Activated CD8-positive, alpha-beta T cell treated with anti-CD3 and anti-CD28 coated beads, Interleukin-2, amount 10 ng/mL, durations not matched to agents 7 days and 5 days (primary cell): ENCODE measurements around the gene MRPS35. TPM values are rescaled to one million over a fixed set of nuclear protein-coding genes. Genes with fewer than 3 reads are reported as not detected.

Source experiments
- ATAC-seq: fragments of 150-1000 bp; cut with Tn5 transposase; one replicate; pipeline ENCODE4 v1.10.0; 2021; ENCODE audit warnings: moderate library complexity
- CTCF ChIA-PET: fragments of 350-600 bp; sonication (Branson Sonifier 250); formaldehyde crosslinking; loops from one replicate; lab custom pipeline; 2021; ENCODE audit warnings: antibody characterized with exemption; lab: Charles Lee
- POLR2A ChIA-PET: fragments of 350-600 bp; sonication (Branson Sonifier 250); formaldehyde crosslinking; loops from one replicate; lab custom pipeline; 2021; ENCODE audit warnings: antibody characterized with exemption; lab: Charles Lee
- DNase-seq: peaks from one replicate; pipeline ENCODE4 v3.0.0-alpha.2; 2020
- H3K27ac Mint-ChIP-seq: one replicate; pipeline ENCODE4 v1.8.0; 2021; ENCODE audit warnings: mild to moderate bottlenecking, mixed read lengths
- H3K27me3 Mint-ChIP-seq: one replicate; pipeline ENCODE4 v1.8.0; 2021; ENCODE audit warnings: low read depth, mixed read lengths
- H3K36me3 Mint-ChIP-seq: one replicate; pipeline ENCODE4 v1.8.0; 2021; ENCODE audit warnings: low read depth, mixed read lengths
- H3K4me1 Mint-ChIP-seq: one replicate; pipeline ENCODE4 v1.8.0; 2021; ENCODE audit warnings: low read depth, mixed read lengths
- H3K4me3 Mint-ChIP-seq: one replicate; pipeline ENCODE4 v1.8.0; 2021; ENCODE audit warnings: mild to moderate bottlenecking, mixed read lengths
- H3K9me3 Mint-ChIP-seq: one replicate; pipeline ENCODE4 v1.8.0; 2022; ENCODE audit warnings: mixed read lengths; ENCODE audit not compliant: insufficient read depth
- total RNA-seq, 2 experiments: library from RNA; stranded (reverse); gene quantifications; one replicate each; pipeline ENCODE4 v1.2.3, GENCODE V29; 2021

The MRPS35 gene
- 10 to 100 TPM; 39.1 to 40.0 TPM for total RNA-seq

GRCh38 chr12:27710592-27711316 is at the start of gene MRPS35:
Gene MRPS35, plus strand, starts transcription at chr12:27710832. Its CDS starts 12 bp downstream, at chr12:27710844.
- Mint-ChIP-seq H3K4me1 (peaks cover 23% of the 10 kb centered on the region), H3K4me3 (peak within 1 kb of the TSS; percentile 91), H3K27ac (peak within 1 kb of the TSS; percentile 95), H3K36me3 (peaks cover 22% of the 10 kb centered on the region), H3K27me3 (peaks cover 16% of the 10 kb centered on the region), H3K9me3 (no peaks in the 10 kb centered on the region)
- DNase-seq (peak; percentile 93), ATAC-seq (peak; percentile 97)
- ChIA-PET POLR2A (no interaction called here), CTCF (interaction anchor here (1.0 to 1.2 kb wide), 2 partner anchors 22 to 58 kb away, joined by 3 to 5 read pairs; no protein-coding TSS in a partner anchor)

GRCh38 chr12:27665704-27666103 is 44.9 kb upstream of the MRPS35 start:
- DNase-seq (no peak), ATAC-seq (no peak)
- no peaks in the 10 kb centered on the region for H3K27me3 Mint-ChIP-seq
- H3K4me1 Mint-ChIP-seq = peaks cover 9% of the 10 kb centered on the region
- no peak overlapping the region for H3K4me3 Mint-ChIP-seq
- ChIA-PET POLR2A (no interaction called here), CTCF (interaction anchor here (1.2 kb wide), 1 partner anchor 14 kb away, joined by 3 read pairs; no protein-coding TSS in a partner anchor)
- H3K9me3 Mint-ChIP-seq = no peaks in the 10 kb centered on the region
- H3K36me3 Mint-ChIP-seq = peaks cover 5% of the 10 kb centered on the region
- no peak overlapping the region for H3K27ac Mint-ChIP-seq

GRCh38 chr12:27666510-27666909 is 44.1 kb upstream of the MRPS35 start:
- H3K4me3 Mint-ChIP-seq = no peak overlapping the region
- no peak for ATAC-seq
- ChIA-PET CTCF (interaction anchor here (1.2 kb wide), 1 partner anchor 15 kb away, joined by 3 read pairs; no protein-coding TSS in a partner anchor), POLR2A (interaction anchor here (0.6 kb wide), 1 partner anchor 155 kb away, joined by 3 read pairs; no protein-coding TSS in a partner anchor)
- DNase-seq = no peak
- peaks cover 2% of the 10 kb centered on the region for H3K36me3 Mint-ChIP-seq
- H3K27ac Mint-ChIP-seq = no peak overlapping the region
- H3K4me1 Mint-ChIP-seq = peaks cover 4% of the 10 kb centered on the region
- no peaks in the 10 kb centered on the region for H3K9me3 Mint-ChIP-seq
- H3K27me3 Mint-ChIP-seq = no peaks in the 10 kb centered on the region

GRCh38 chr12:27667540-27667939 is 43.1 kb upstream of the MRPS35 start:
- Mint-ChIP-seq H3K4me1 (no peaks in the 10 kb centered on the region), H3K4me3 (no peak overlapping the region), H3K27me3 (no peaks in the 10 kb centered on the region), H3K27ac (no peak overlapping the region), H3K36me3 (no peaks in the 10 kb centered on the region), H3K9me3 (no peaks in the 10 kb centered on the region)
- no peak for ATAC-seq
- no peak for DNase-seq
- ChIA-PET POLR2A (interaction anchor here (0.6 kb wide), 1 partner anchor 106 kb away, joined by 4 read pairs; no protein-coding TSS in a partner anchor), CTCF (no interaction called here)

- ChIA-PET POLR2A (no interaction called here), CTCF (no interaction called here)
- Mint-ChIP-seq H3K4me3 (no peak overlapping the region), H3K4me1 (no peaks in the 10 kb centered on the region), H3K27me3 (no peaks in the 10 kb centered on the region), H3K9me3 (no peaks in the 10 kb centered on the region), H3K36me3 (no peaks in the 10 kb centered on the region), H3K27ac (no peak overlapping the region)
- ATAC-seq (no peak), DNase-seq (no peak)
Measured at GRCh38 chr12:27672051-27672450, 38.6 kb upstream of the MRPS35 start.

GRCh38 chr12:27672643-27673042 is 38.0 kb upstream of the MRPS35 start:
- ChIA-PET CTCF (no interaction called here), POLR2A (no interaction called here)
- no peak for ATAC-seq
- DNase-seq = no peak
- no peaks in the 10 kb centered on the region for H3K4me1 Mint-ChIP-seq
- H3K4me3 Mint-ChIP-seq = no peak overlapping the region
- H3K36me3 Mint-ChIP-seq = no peaks in the 10 kb centered on the region
- no peak overlapping the region for H3K27ac Mint-ChIP-seq
- H3K9me3 Mint-ChIP-seq = no peaks in the 10 kb centered on the region
- no peaks in the 10 kb centered on the region for H3K27me3 Mint-ChIP-seq

GRCh38 chr12:27673101-27673718 is 37.4 kb upstream of the MRPS35 start:
- Mint-ChIP-seq H3K9me3 (no peaks in the 10 kb centered on the region), H3K36me3 (no peaks in the 10 kb centered on the region), H3K27me3 (no peaks in the 10 kb centered on the region), H3K4me1 (no peaks in the 10 kb centered on the region), H3K4me3 (no peak overlapping the region), H3K27ac (no peak overlapping the region)
- ChIA-PET POLR2A (no interaction called here), CTCF (no interaction called here)
- ATAC-seq = no peak
- no peak for DNase-seq

- no peak overlapping the region for H3K4me3 Mint-ChIP-seq
Measured at GRCh38 chr12:27674989-27675388, 35.6 kb upstream of the MRPS35 start.

GRCh38 chr12:27680619-27681018 is 30.0 kb upstream of the MRPS35 start:
- no peak for DNase-seq
- POLR2A ChIA-PET = no interaction called here
- H3K9me3 Mint-ChIP-seq = no peaks in the 10 kb centered on the region
- no peak overlapping the region for H3K4me3 Mint-ChIP-seq
- no peak overlapping the region for H3K27ac Mint-ChIP-seq
- no peaks in the 10 kb centered on the region for H3K36me3 Mint-ChIP-seq
- H3K4me1 Mint-ChIP-seq = no peaks in the 10 kb centered on the region
- no peak for ATAC-seq
- no peaks in the 10 kb centered on the region for H3K27me3 Mint-ChIP-seq
- CTCF ChIA-PET = no interaction called here

More at GRCh38 chr12:27674989-27675388, 35.6 kb upstream of the MRPS35 start:
- H3K36me3 Mint-ChIP-seq = no peaks in the 10 kb centered on the region
- no peaks in the 10 kb centered on the region for H3K9me3 Mint-ChIP-seq
- ChIA-PET POLR2A (no interaction called here), CTCF (no interaction called here)
- no peak overlapping the region for H3K27ac Mint-ChIP-seq
- H3K27me3 Mint-ChIP-seq = no peaks in the 10 kb centered on the region
- no peaks in the 10 kb centered on the region for H3K4me1 Mint-ChIP-seq
- ATAC-seq = no peak
- DNase-seq = no peak

GRCh38 chr12:27682534-27682933 is 28.1 kb upstream of the MRPS35 start:
- CTCF ChIA-PET = interaction anchor here (0.7 kb wide), 2 partner anchors 21 to 96 kb away, joined by 3 to 4 read pairs; no protein-coding TSS in a partner anchor
- Mint-ChIP-seq H3K9me3 (no peaks in the 10 kb centered on the region), H3K27me3 (no peaks in the 10 kb centered on the region), H3K4me3 (no peak overlapping the region), H3K36me3 (no peaks in the 10 kb centered on the region), H3K27ac (no peak overlapping the region), H3K4me1 (no peaks in the 10 kb centered on the region)
- DNase-seq = no peak
- no peak for ATAC-seq
- POLR2A ChIA-PET = no interaction called here

GRCh38 chr12:27685274-27685673 is 25.4 kb upstream of the MRPS35 start:
- H3K9me3 Mint-ChIP-seq = no peaks in the 10 kb centered on the region
- no peak overlapping the region for H3K4me3 Mint-ChIP-seq
- no peak for DNase-seq
- no peaks in the 10 kb centered on the region for H3K27me3 Mint-ChIP-seq
- H3K27ac Mint-ChIP-seq = no peak overlapping the region
- H3K36me3 Mint-ChIP-seq = no peaks in the 10 kb centered on the region
- H3K4me1 Mint-ChIP-seq = no peaks in the 10 kb centered on the region
- ATAC-seq = no peak
- ChIA-PET POLR2A (no interaction called here), CTCF (interaction anchor here (1.2 to 1.8 kb wide), 2 partner anchors 19 to 33 kb away, joined by 3 to 4 read pairs; no protein-coding TSS in a partner anchor)

- no peak for DNase-seq
Measured at GRCh38 chr12:27686147-27686546, 24.5 kb upstream of the MRPS35 start.

More at GRCh38 chr12:27686147-27686546, 24.5 kb upstream of the MRPS35 start:
- H3K36me3 Mint-ChIP-seq = no peaks in the 10 kb centered on the region
- no peak overlapping the region for H3K27ac Mint-ChIP-seq
- ATAC-seq = no peak
- H3K4me3 Mint-ChIP-seq = no peak overlapping the region
- ChIA-PET CTCF (no interaction called here), POLR2A (no interaction called here)
- H3K27me3 Mint-ChIP-seq = no peaks in the 10 kb centered on the region
- H3K9me3 Mint-ChIP-seq = no peaks in the 10 kb centered on the region
- H3K4me1 Mint-ChIP-seq = no peaks in the 10 kb centered on the region
